ENCODE data around the gene ARL17B.
"Not testable (repeated sequence)": the region's sequence is repeated elsewhere in the genome, so short reads cannot be mapped to it uniquely, and the experiment has no call there.

Gene ARL17B

GRCh38 chr17:46252804-46253203 lies 108.8 kb downstream of the ARL17B start:
- DNase-seq (ENCODE audit: low read depth in 2 of 2), result not testable (repeated sequence)

- not testable (repeated sequence) for DNase-seq (ENCODE audit: low read depth in 2 of 2)
These were observed 112.4 kb downstream of the ARL17B start for GRCh38 chr17:46249153-46249552.

GRCh38 chr17:46244949-46245768 lies 116.4 kb downstream of the ARL17B start:
- DNase-seq (ENCODE audit: low read depth in 2 of 2), result not testable (repeated sequence)

GRCh38 chr17:46244339-46244913 lies 117.1 kb downstream of the ARL17B start:
- not testable (repeated sequence) for DNase-seq (ENCODE audit: low read depth in 2 of 2)

GRCh38 chr17:46243928-46244327 lies 117.6 kb downstream of the ARL17B start:
- not testable (repeated sequence) for DNase-seq (ENCODE audit: low read depth in 2 of 2)

- DNase-seq (ENCODE audit: low read depth in 2 of 2), result not testable (repeated sequence)
These were observed 118.1 kb downstream of the ARL17B start for GRCh38 chr17:46243505-46243904.

GRCh38 chr17:46231359-46231758 lies 130.2 kb downstream of the ARL17B start:
- DNase-seq (ENCODE audit: low read depth in 2 of 2), result not testable (repeated sequence)

GRCh38 chr17:46225274-46225794 lies 136.2 kb downstream of the ARL17B start:
- DNase-seq (ENCODE audit: low read depth in 2 of 2), result peak; percentile 80 to 92

- not testable (repeated sequence) for DNase-seq (ENCODE audit: low read depth in 2 of 2)
These were observed 136.7 kb downstream of the ARL17B start for GRCh38 chr17:46224864-46225263.

Measured in stimulated activated CD8-positive, alpha-beta memory T cell treated with anti-CD3 and anti-CD28 coated beads, Interleukin-15, amount 100 ng/mL, for 4 hours (primary cell).